ENCODE measurements around the gene USP7. TPM values are rescaled to one million over a fixed set of nuclear protein-coding genes. Genes with fewer than 3 reads are reported as not detected.
A peak's percentile ranks its signal among the peaks of the same experiment; 100 is the strongest.

USP7 gene
- total and polyA plus RNA-seq, 4 donors = 19.7 to 174 (median 56.0) TPM

DNA sequence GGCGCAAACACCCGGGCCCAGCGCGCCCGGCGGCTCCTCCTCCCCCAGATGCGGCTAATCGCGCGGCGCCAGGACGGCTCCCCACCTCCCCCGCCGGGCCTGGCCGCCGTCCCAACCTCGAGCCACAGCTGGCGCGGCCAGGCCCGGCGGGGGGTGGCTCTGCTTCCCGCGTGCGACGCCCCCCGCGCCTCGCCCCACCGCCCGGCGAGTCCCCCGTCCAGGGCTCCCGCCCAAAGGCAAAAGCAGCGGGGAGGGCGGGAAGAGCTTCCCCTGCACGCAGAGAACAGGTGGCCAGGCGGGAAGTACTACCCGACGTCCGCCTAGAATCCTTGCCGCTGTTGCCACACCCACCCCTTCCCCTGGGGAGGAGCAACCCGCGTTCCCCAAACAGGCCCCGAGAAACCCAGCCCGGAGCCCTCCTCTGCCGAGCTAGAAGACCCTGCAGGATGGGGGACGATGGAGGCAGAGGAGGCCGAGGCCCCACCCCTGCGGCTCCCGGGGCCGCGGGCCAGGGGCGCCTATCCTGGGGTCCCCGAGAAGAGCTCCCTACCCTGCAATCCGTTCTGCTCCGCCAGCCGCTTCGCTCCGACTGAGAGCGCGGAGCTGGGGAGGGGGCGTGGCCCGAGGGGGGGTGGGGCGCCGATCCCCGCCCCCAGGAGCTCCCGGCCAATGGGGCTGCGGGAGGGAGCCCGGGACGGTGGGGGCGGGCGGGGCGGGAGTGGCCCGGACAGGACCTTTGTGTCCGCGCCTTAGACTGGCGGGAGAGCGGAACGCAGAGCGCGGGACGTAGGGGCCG is 95.1 kb downstream of the USP7 start, which contains the start of gene CARHSP1:
Gene CARHSP1 (minus strand): TSS at position 591 of the 796 bp plus-strand sequence. CDS start 9,678 bp downstream, outside the sequence.
- DNase-seq (peak; percentile 94 to 96 (median 95)), ATAC-seq (ENCODE audit: insufficient read depth, low FRiP score) (peak; percentile 94)
- Histone ChIP-seq H3K36me3 (ENCODE audit: control insufficient read depth in 4 of 4, insufficient read depth in 4 of 4, low read length in 4 of 4) (peaks cover 0 to 4% (median 0%) of the 10 kb centered on the region in 4 donors), H3K27me3 (ENCODE audit: control insufficient read depth in 3 of 3, insufficient read depth in 3 of 3, low read length in 2 of 3) (no peaks in the 10 kb centered on the region), H3K9me3 (ENCODE audit: control insufficient read depth in 4 of 4, insufficient read depth in 3 of 4, low read length in 3 of 4) (no peaks in the 10 kb centered on the region), H3K9ac (ENCODE audit: insufficient read depth in 1 of 2, low read length in 2 of 2) (peak within 1 kb of the TSS; percentile 40 to 75), H3K4me3 (peak within 1 kb of the TSS; percentile 66), H3K27ac (ENCODE audit: low read depth in 1 of 2, low read length in 1 of 2) (peak within 1 kb of the TSS; percentile 60 to 87), H3K4me1 (ENCODE audit: control insufficient read depth in 5 of 5, insufficient read depth in 5 of 5, low read length in 5 of 5) (peaks cover 0 to 36% (median 18%) of the 10 kb centered on the region in 5 donors)
- TF ChIP-seq CTCF (IDR thresholded peaks at IDR 0.05; ENCODE audit: control extremely low read depth, extremely low read depth) = no peak
- 1% methylated on average over 51 to 83 of the region's 83 CpGs for WGBS, 2 donors

- H3K27me3 ChIP-seq (ENCODE audit: control insufficient read depth in 3 of 3, insufficient read depth in 3 of 3, low read length in 2 of 3) = no peaks in the 10 kb centered on the region
- peak overlapping the region; percentile 66 for H3K4me3 ChIP-seq
- H3K27ac ChIP-seq (ENCODE audit: low read depth in 1 of 2, low read length in 1 of 2) = peak overlapping the region; percentile 60 to 87
- H3K9me3 ChIP-seq (ENCODE audit: control insufficient read depth in 4 of 4, insufficient read depth in 3 of 4, low read length in 3 of 4) = no peaks in the 10 kb centered on the region
- no peak for TF ChIP-seq CTCF (IDR thresholded peaks at IDR 0.05; ENCODE audit: control extremely low read depth, extremely low read depth)
- 0% methylated on average over 16 of the region's 16 CpGs for WGBS, 2 donors
- peaks cover 0 to 37% (median 18%) of the 10 kb centered on the region in 5 donors for H3K4me1 ChIP-seq (ENCODE audit: control insufficient read depth in 5 of 5, insufficient read depth in 5 of 5, low read length in 5 of 5)
- no peak for DNase-seq
- no peak for ATAC-seq (ENCODE audit: insufficient read depth, low FRiP score)
- peak overlapping the region; percentile 40 to 75 for H3K9ac ChIP-seq (ENCODE audit: insufficient read depth in 1 of 2, low read length in 2 of 2)
- H3K36me3 ChIP-seq (ENCODE audit: control insufficient read depth in 4 of 4, insufficient read depth in 4 of 4, low read length in 4 of 4) = peaks cover 0 to 4% (median 0%) of the 10 kb centered on the region in 4 donors
These were observed 95.7 kb downstream of the USP7 start for GRCh38 chr16:8867932-8868415.

- ATAC-seq (ENCODE audit: insufficient read depth, low FRiP score) (no peak), DNase-seq (peak; percentile 53 to 66 (median 59))
- Histone ChIP-seq H3K27me3 (ENCODE audit: control insufficient read depth in 3 of 3, insufficient read depth in 3 of 3, low read length in 2 of 3) (no peaks in the 10 kb centered on the region), H3K9ac (ENCODE audit: insufficient read depth in 1 of 2, low read length in 2 of 2) (peak overlapping the region; percentile 40 to 75), H3K27ac (ENCODE audit: low read depth in 1 of 2, low read length in 1 of 2) (peak overlapping the region; percentile 67 to 87), H3K9me3 (ENCODE audit: control insufficient read depth in 4 of 4, insufficient read depth in 3 of 4, low read length in 3 of 4) (no peaks in the 10 kb centered on the region), H3K4me1 (ENCODE audit: control insufficient read depth in 5 of 5, insufficient read depth in 5 of 5, low read length in 5 of 5) (peaks cover 0 to 37% (median 18%) of the 10 kb centered on the region in 5 donors), H3K4me3 (peak overlapping the region; percentile 66), H3K36me3 (ENCODE audit: control insufficient read depth in 4 of 4, insufficient read depth in 4 of 4, low read length in 4 of 4) (peaks cover 0 to 4% (median 0%) of the 10 kb centered on the region in 4 donors)
- TF ChIP-seq CTCF (IDR thresholded peaks at IDR 0.05; ENCODE audit: control extremely low read depth, extremely low read depth) = no peak
- WGBS, 2 donors = 4 to 5% methylated on average over 35 of the region's 35 CpGs
These were observed 96.3 kb downstream of the USP7 start for GRCh38 chr16:8867216-8867931.

Measured in lung (tissue), 12 donors.